Esophagus (tissue), 2 donors: ENCODE measurements around the gene HAPLN3. TPM values are rescaled to one million over a fixed set of nuclear protein-coding genes. Genes with fewer than 3 reads are reported as not detected.

Experiments
- H3K27ac ChIP-seq, 2 donors: one replicate each; pipeline ENCODE4 v1.5.1; 2013; ENCODE audit warnings: low read depth in 2 of 2, mild to moderate bottlenecking in 2 of 2, inconsistent platforms in 1 of 2, low read length in 1 of 2, moderate library complexity in 1 of 2
- H3K27me3 ChIP-seq, 2 donors: one replicate each; pipeline ENCODE4 v1.6.1; 2013; ENCODE audit warnings: low read length in 2 of 2, control low read depth in 1 of 2, mild to moderate bottlenecking in 1 of 2; ENCODE audit not compliant: insufficient read depth in 2 of 2, control insufficient read depth in 1 of 2
- H3K36me3 ChIP-seq, 2 donors: one replicate each; pipeline ENCODE4 v1.6.1; 2013; ENCODE audit warnings: low read length in 1 of 2; ENCODE audit not compliant: control insufficient read depth in 2 of 2, insufficient read depth in 2 of 2
- H3K4me1 ChIP-seq, 2 donors: one replicate each; pipeline ENCODE4 v1.6.1; 2013; ENCODE audit warnings: low read length in 1 of 2; ENCODE audit not compliant: control insufficient read depth in 2 of 2, insufficient read depth in 2 of 2
- H3K4me3 ChIP-seq, 2 donors: one replicate each; pipeline ENCODE4 v1.5.1; 2013; ENCODE audit warnings: low read length in 2 of 2, mild to moderate bottlenecking in 2 of 2, low read depth in 1 of 2, moderate library complexity in 1 of 2
- H3K9me3 ChIP-seq, 2 donors: one replicate each; pipeline ENCODE4 v1.6.1; 2013; ENCODE audit warnings: mild to moderate bottlenecking in 2 of 2, low read depth in 1 of 2, low read length in 1 of 2, moderate library complexity in 1 of 2; ENCODE audit not compliant: control insufficient read depth in 2 of 2, insufficient read depth in 1 of 2
- WGBS, 2 donors: extraction: QIAGEN DNeasy Blood & Tissue Kit; methylation state at CpG; one replicate each; pipeline ENCODE4 v1.1.7; 2013; 5-methylcytosine and 5-hydroxymethylcytosine counted together
- polyA plus RNA-seq, 2 donors: library from polyadenylated mRNA; stranded (reverse); fragments of 200-250 nt; gene quantifications; one replicate each; pipeline ENCODE4 v1.2.3, GENCODE V29; 2013
- donor health status: healthy with polysubstance abuse.
- donor health status: Bipolar disorder and iron deficiency.

The HAPLN3 gene
- polyA plus RNA-seq, 2 donors: 3.2 to 5.5 TPM

GRCh38 chr15:88872706-88873105, 22.6 kb downstream of the HAPLN3 start:
- 51 to 56% methylated on average over 9 of the region's 9 CpGs for WGBS, 2 donors
- Histone ChIP-seq H3K4me1 (peaks cover 0 to 4% of the 10 kb centered on the region in 2 donors), H3K9me3 (peaks cover 2 to 4% of the 10 kb centered on the region in 2 donors), H3K27ac (no peak overlapping the region), H3K36me3 (peaks cover 0 to 4% of the 10 kb centered on the region in 2 donors), H3K27me3 (no peaks in the 10 kb centered on the region), H3K4me3 (no peak overlapping the region)

DNA sequence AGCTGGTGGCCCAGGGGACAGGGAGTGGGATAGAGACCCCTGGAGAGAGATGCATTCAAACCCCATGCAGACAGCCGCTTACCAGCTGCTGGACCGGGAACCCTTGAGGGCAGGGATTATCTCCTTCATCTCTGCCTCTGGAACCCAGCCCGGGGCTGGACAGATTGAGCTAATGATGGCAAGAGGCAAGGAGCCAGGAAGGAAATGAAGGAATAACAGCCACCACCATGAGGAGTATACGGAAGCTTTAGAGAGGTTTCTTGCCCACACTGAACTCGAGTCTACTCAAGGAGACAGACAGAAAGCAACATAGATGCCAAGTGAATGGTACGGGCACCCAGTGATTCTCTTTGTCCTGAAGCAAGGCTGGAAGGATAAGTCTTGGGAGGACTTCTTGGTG, 23.2 kb downstream of the HAPLN3 start:
- WGBS, 2 donors: 67 to 70% methylated on average over 6 of the region's 6 CpGs
- Histone ChIP-seq H3K4me1 (peaks cover 0 to 4% of the 10 kb centered on the region in 2 donors), H3K27ac (no peak overlapping the region), H3K36me3 (peaks cover 0 to 3% of the 10 kb centered on the region in 2 donors), H3K4me3 (no peak overlapping the region), H3K27me3 (no peaks in the 10 kb centered on the region), H3K9me3 (peaks cover 2 to 4% of the 10 kb centered on the region in 2 donors)

GRCh38 chr15:88871313-88871712, 24.0 kb downstream of the HAPLN3 start:
- WGBS, 2 donors: 71 to 83% methylated on average over 14 of the region's 14 CpGs
- Histone ChIP-seq H3K27me3 (no peaks in the 10 kb centered on the region), H3K4me3 (no peak overlapping the region), H3K27ac (no peak overlapping the region), H3K4me1 (peaks cover 0 to 4% of the 10 kb centered on the region in 2 donors), H3K36me3 (no peaks in the 10 kb centered on the region), H3K9me3 (peaks cover 2 to 4% of the 10 kb centered on the region in 2 donors)

GRCh38 chr15:88866295-88866881, 29.0 kb downstream of the HAPLN3 start:
- Histone ChIP-seq H3K9me3 (peaks cover 0 to 2% of the 10 kb centered on the region in 2 donors), H3K27me3 (no peaks in the 10 kb centered on the region), H3K4me1 (no peaks in the 10 kb centered on the region), H3K4me3 (no peak overlapping the region), H3K36me3 (no peaks in the 10 kb centered on the region), H3K27ac (no peak overlapping the region)
- WGBS, 2 donors: 91 to 92% methylated on average over 10 of the region's 10 CpGs

- H3K4me3 ChIP-seq: no peak overlapping the region
- H3K4me1 ChIP-seq: no peaks in the 10 kb centered on the region
- WGBS, 2 donors: 65 to 69% methylated on average over 6 of the region's 6 CpGs
- no peak overlapping the region for H3K27ac ChIP-seq
- H3K9me3 ChIP-seq: peaks cover 0 to 2% of the 10 kb centered on the region in 2 donors
- no peaks in the 10 kb centered on the region for H3K36me3 ChIP-seq
- H3K27me3 ChIP-seq: no peaks in the 10 kb centered on the region
These were observed 29.7 kb downstream of the HAPLN3 start for GRCh38 chr15:88865498-88866099.

DNA sequence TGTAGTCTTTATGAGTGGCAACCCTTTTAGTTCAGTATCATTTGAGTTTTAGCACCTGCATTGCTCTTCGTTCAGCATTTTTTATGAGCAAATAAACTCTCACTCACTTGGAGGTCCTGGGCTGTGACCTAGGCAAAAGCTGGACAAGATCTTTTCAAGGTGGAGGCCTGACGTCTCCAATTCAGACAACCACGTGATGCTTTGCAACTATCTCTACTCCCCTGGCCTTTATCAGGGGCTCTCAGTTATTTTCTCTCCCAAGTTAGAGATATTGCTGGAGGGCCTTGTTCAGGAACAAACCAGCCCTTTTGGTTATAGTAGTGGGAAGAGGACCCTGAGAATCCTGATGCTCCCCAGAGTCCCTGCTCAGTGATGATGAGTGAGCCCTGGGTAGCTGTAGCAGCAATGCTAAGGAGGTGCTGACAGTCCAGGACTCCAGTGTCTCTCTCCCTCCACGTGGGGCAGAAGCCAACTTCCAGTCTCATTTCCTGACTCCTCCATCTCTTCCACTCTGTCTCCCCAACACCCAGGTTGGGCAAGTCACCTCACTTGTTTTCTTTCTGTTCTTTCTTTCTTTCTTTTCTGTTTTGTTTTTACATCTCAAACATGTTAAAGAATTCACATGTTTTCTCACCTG, 30.4 kb downstream of the HAPLN3 start:
- no peaks in the 10 kb centered on the region for H3K36me3 ChIP-seq
- no peaks in the 10 kb centered on the region for H3K4me1 ChIP-seq
- H3K9me3 ChIP-seq: no peaks in the 10 kb centered on the region
- no peaks in the 10 kb centered on the region for H3K27me3 ChIP-seq
- no peak overlapping the region for H3K4me3 ChIP-seq
- 70 to 75% methylated on average over 4 of the region's 4 CpGs for WGBS, 2 donors
- H3K27ac ChIP-seq: no peak overlapping the region

DNA sequence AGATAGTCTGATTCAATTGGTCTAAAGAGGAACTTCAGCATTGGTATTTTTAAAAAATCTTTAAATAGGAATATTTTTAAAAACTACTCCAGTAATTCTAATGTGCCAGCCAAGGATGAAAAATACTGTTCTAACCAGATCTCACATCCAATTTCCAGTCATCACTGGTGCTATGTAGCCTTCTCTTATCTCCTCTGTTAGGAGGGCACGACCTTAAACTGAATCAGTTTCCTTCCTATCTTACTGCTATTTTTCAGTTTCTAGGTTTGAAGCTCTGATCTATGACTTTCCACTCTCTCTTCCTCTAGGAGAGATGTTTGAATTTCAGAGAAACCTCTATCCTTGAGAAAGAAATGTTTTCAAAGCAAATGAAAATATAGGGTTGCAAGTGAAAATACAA, 31.9 kb downstream of the HAPLN3 start:
- H3K27me3 ChIP-seq: no peaks in the 10 kb centered on the region
- no peaks in the 10 kb centered on the region for H3K9me3 ChIP-seq
- no peak overlapping the region for H3K4me3 ChIP-seq
- 56 to 59% methylated on average over 1 of the region's 1 CpG for WGBS, 2 donors
- H3K27ac ChIP-seq: no peak overlapping the region
- H3K4me1 ChIP-seq: no peaks in the 10 kb centered on the region
- no peaks in the 10 kb centered on the region for H3K36me3 ChIP-seq

DNA sequence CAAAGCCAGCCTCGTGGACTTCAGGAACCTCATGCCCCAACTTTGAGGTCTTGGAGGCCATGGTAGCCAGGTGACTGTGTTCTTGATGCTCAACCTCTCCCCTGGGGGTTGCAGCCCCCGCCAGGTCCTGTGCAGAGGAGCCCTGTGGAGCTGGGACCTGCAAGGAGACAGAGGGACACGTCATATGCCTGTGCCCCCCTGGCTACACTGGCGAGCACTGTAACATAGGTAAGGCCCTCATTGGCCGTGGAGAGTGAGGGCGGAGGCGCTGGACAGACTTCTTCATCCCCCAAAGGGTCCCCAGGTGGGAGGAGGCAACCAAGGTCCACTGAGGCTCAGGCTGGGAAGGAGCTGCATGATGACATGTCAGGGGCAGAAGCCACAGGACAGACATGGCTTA, 35.1 kb downstream of the HAPLN3 start:
- Histone ChIP-seq H3K27me3 (no peaks in the 10 kb centered on the region), H3K4me3 (no peak overlapping the region), H3K4me1 (no peaks in the 10 kb centered on the region), H3K27ac (no peak overlapping the region), H3K36me3 (no peaks in the 10 kb centered on the region), H3K9me3 (no peaks in the 10 kb centered on the region)
- 66 to 76% methylated on average over 7 of the region's 7 CpGs for WGBS, 2 donors

- 54 to 66% methylated on average over 7 of the region's 7 CpGs for WGBS, 2 donors
- Histone ChIP-seq H3K4me3 (no peak overlapping the region), H3K4me1 (no peaks in the 10 kb centered on the region), H3K9me3 (peaks cover 3 to 4% of the 10 kb centered on the region in 2 donors), H3K27ac (no peak overlapping the region), H3K27me3 (no peaks in the 10 kb centered on the region), H3K36me3 (no peaks in the 10 kb centered on the region)
These were observed 35.8 kb downstream of the HAPLN3 start for GRCh38 chr15:88859550-88859949.
